GM06990 (cell line): Measurements from ENCODE around the gene SLC38A10.

Experiments used
- DNase-seq: peaks from one replicate; pipeline ENCODE4 v3.0.0-alpha.2; 2011; ENCODE audit not compliant: insufficient read length; ENCODE audit errors: extremely low read depth
- H3K27me3 ChIP-seq: replicated peaks from 2 replicates; pipeline ENCODE4 v1.6.0; 2011; ENCODE audit warnings: low read length; ENCODE audit not compliant: control insufficient read depth, insufficient read depth
- H3K36me3 ChIP-seq: 2 replicates; pipeline ENCODE4 v1.5.1; 2011; ENCODE audit warnings: low read length; ENCODE audit not compliant: control insufficient read depth, insufficient read depth
- H3K4me3 ChIP-seq: replicated peaks from 2 replicates; pipeline ENCODE4 v1.5.1; 2011; ENCODE audit warnings: low read depth, mild to moderate bottlenecking, control low read depth, low read length
- TF ChIP-seq, protein P1 (sequence below): IDR thresholded peaks from 2 replicates; pipeline ENCODE4 v1.5.1; 2011; ENCODE audit warnings: low read length, control low read depth, mild to moderate bottlenecking, inconsistent platforms; ENCODE audit not compliant: insufficient read depth, poor library complexity, severe bottlenecking

The SLC38A10 gene

DNA sequence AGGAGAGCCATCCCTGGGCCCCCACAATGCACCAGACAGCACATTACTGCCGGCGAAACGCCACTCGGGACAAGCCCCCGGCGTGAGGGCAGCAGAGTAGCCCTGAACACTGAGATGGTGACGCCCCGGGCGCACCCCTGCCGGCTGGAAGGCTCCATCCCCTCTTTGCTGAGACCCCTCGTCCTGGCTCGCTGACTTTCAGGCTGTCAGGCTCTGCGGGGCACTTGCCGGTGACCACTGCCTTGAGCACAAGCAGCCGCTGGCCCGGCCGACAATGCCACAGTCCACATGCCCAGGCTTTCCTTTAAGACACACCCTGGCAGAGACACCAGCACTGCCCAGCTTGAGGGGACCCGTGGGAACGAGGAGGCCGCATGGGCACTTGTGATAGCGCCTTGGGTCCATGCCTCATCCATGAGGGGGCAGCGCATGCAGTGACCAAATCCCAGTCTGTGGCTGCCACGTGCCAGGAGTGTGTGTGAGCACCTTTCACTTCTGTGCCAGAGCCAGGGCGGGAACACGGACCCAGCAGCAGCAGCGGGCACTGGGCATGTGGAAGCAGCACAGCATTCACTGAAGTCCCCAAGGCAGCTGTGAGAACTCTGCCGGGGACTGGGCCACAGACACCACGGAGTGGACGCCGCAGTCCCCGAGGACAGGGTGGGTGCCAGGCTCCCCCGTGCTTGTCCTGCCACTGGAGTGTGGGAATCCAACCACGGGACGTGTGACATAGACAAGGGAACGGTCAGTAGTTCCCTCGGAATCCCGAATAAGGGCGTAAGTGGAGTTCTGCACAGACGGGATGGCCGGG is 31.5 kb downstream of the SLC38A10 start:
- no peak overlapping the region for H3K4me3 ChIP-seq
- H3K36me3 ChIP-seq: peaks cover 51% of the 10 kb centered on the region
- no peaks in the 10 kb centered on the region for H3K27me3 ChIP-seq
- DNase-seq: no peak
- TF ChIP-seq, protein P1, sequence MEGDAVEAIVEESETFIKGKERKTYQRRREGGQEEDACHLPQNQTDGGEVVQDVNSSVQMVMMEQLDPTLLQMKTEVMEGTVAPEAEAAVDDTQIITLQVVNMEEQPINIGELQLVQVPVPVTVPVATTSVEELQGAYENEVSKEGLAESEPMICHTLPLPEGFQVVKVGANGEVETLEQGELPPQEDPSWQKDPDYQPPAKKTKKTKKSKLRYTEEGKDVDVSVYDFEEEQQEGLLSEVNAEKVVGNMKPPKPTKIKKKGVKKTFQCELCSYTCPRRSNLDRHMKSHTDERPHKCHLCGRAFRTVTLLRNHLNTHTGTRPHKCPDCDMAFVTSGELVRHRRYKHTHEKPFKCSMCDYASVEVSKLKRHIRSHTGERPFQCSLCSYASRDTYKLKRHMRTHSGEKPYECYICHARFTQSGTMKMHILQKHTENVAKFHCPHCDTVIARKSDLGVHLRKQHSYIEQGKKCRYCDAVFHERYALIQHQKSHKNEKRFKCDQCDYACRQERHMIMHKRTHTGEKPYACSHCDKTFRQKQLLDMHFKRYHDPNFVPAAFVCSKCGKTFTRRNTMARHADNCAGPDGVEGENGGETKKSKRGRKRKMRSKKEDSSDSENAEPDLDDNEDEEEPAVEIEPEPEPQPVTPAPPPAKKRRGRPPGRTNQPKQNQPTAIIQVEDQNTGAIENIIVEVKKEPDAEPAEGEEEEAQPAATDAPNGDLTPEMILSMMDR: no peak

DNA sequence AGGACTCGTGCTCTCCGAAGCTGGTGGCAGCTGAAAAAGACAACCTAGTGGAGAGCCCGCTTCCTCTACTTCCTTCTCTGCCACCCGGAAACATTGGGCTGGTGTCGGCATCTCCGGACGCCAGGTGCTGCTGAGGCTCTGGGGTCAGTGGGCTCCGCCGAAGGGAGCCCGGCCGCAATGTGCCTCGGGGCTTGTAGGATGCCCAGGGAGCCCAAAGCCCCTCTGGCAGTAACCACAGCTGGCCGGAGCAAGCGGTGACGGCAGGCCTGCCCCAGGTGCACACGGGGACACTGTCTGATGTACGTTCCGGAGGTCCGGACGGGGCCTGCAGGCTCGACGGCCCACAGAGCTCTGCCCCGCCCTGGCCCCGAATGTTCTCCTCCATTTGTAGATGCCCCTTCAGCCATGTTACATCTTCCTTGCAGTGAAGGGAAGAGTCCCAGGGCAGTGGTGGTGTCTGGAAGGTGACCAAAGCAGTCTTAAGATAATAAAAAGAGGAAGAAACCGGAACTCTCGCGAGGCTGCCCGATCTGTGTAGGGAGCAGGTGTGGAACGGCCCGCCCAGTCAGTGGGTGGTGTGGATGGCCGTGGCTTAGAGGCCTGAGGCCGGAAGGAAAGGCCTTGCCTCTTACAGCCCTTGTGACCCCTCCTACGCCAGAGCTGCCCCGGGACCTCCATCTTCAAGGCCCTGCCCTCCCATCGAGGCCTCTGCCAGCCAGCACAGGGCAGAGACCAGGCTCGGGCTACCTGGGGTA is 33.3 kb downstream of the SLC38A10 start:
- TF ChIP-seq, protein P1: no peak
- Histone ChIP-seq H3K36me3 (peaks cover 54% of the 10 kb centered on the region), H3K4me3 (no peak overlapping the region), H3K27me3 (no peaks in the 10 kb centered on the region)
- DNase-seq: no peak

DNA sequence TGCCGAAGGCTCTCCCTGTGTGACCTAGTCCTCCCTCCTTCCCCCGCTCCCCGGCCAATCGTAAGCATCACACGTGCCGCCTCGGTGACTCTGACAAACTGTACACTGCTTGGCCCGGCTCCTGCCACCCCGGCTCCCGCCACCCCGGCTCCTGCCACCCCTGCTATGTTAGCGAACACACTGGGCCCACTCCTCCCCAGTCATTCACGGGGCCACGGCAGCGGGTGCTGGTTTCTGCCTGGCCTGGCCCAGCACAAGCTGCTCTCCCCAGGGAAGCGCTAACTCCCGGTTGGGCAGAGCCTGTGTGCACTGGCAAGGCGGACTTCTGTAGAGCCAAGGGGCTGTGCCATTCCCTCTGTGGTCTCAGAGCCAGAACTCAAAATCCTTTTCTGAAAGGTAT is 34.0 kb downstream of the SLC38A10 start:
- H3K27me3 ChIP-seq: no peaks in the 10 kb centered on the region
- TF ChIP-seq, protein P1: no peak
- peaks cover 58% of the 10 kb centered on the region for H3K36me3 ChIP-seq
- DNase-seq: no peak
- no peak overlapping the region for H3K4me3 ChIP-seq

DNA sequence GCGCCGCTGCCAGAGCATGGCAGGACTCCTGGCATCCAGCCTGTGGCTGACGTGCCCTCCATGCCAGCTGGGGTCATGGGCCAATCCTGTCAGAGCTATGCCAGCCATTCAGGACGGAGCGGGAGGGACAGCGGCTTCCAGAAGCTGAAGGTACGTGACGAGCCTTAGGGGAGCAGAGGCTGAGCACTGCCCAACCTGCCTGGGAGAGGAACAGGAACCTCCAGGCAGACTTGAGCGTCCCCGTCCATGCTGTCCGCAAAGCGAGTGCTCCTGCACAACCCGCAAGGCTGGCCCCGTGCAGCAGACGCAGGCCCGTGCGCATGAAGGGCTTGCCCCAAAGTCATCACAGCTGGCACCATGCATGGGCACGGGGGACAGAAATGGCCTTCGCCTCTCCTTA is 34.5 kb downstream of the SLC38A10 start:
- DNase-seq: no peak
- no peak overlapping the region for H3K4me3 ChIP-seq
- TF ChIP-seq, protein P1: no peak
- no peaks in the 10 kb centered on the region for H3K27me3 ChIP-seq
- peaks cover 55% of the 10 kb centered on the region for H3K36me3 ChIP-seq

DNA sequence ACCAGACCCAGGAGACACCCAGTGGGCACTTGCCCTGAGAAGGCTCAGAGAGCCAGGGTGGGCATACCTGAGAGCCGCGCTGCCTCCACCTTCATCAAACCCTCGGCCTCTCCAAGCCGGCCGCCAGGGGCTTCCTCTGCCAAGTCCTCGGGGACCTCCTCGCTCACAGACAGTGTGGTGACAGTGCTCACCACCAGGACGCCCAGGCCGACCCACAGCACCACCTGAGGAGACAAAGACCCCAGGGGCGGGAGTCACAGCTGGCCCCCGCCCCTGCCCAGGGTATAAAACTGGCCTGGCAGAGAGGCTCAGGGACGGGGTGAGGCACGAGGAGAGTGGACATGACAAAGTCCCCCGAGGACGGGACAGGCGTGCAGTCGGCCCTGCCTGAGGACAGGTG is 34.9 kb downstream of the SLC38A10 start:
- no peak for DNase-seq
- Histone ChIP-seq H3K4me3 (no peak overlapping the region), H3K27me3 (no peaks in the 10 kb centered on the region), H3K36me3 (peaks cover 55% of the 10 kb centered on the region)
- TF ChIP-seq, protein P1: no peak
